ENCODE data around the gene PTTG1IP.

The PTTG1IP gene

GRCh38 chr21:44898851-44899767 is 25.6 kb upstream of the PTTG1IP start:
- H3K36me3 ChIP-seq (ENCODE audit: control insufficient read depth in 4 of 4, insufficient read depth in 4 of 4, low read length in 3 of 4), result peaks cover 14 to 84% (median 63%) of the 10 kb centered on the region in 4 experiments
- no peak overlapping the region for H3K27ac ChIP-seq (ENCODE audit: insufficient read depth in 1 of 2, low read depth in 1 of 2, low read length in 2 of 2, poor library complexity in 1 of 2, severe bottlenecking in 2 of 2)
- no peaks in the 10 kb centered on the region for H3K27me3 ChIP-seq (replicated peaks in 2 of 5; ENCODE audit: control insufficient read depth in 4 of 5, insufficient read depth in 5 of 5, low read length in 4 of 5)
- DNase-seq, result no peak
- WGBS (ENCODE audit: insufficient coverage), result 96% methylated on average over 45 of the region's 49 CpGs
- no peaks in the 10 kb centered on the region for H3K9me3 ChIP-seq (ENCODE audit: control extremely low read depth in 1 of 5, control insufficient read depth in 4 of 5, insufficient read depth in 2 of 5, low read depth in 1 of 5, low read length in 4 of 5)
- ChIA-PET CTCF (interaction anchor here (2.0 to 4.8 kb wide), 3 partner anchors 8 to 33 kb away, joined by 7 to 24 read pairs (median 8); no protein-coding TSS in a partner anchor), POLR2A (no interaction called here)
- no peak overlapping the region for H3K4me3 ChIP-seq (ENCODE audit: control insufficient read depth in 1 of 7, extremely low read depth in 1 of 7, insufficient read depth in 4 of 7, low read depth in 2 of 7, low read length in 6 of 7)
- no peaks in the 10 kb centered on the region for H3K4me1 ChIP-seq (ENCODE audit: control extremely low read depth in 1 of 4, control insufficient read depth in 4 of 4, insufficient read depth in 4 of 4, low read length in 3 of 4)

GRCh38 chr21:44898011-44898488 is 24.6 kb upstream of the PTTG1IP start:
- H3K9me3 ChIP-seq (ENCODE audit: control extremely low read depth in 1 of 5, control insufficient read depth in 4 of 5, insufficient read depth in 2 of 5, low read depth in 1 of 5, low read length in 4 of 5), result no peaks in the 10 kb centered on the region
- peaks cover 14 to 79% (median 56%) of the 10 kb centered on the region in 4 experiments for H3K36me3 ChIP-seq (ENCODE audit: control insufficient read depth in 4 of 4, insufficient read depth in 4 of 4, low read length in 3 of 4)
- DNase-seq, result no peak
- CTCF ChIA-PET, result interaction anchor here (0.7 to 6.7 kb wide), 8 partner anchors 8 to 37 kb away, joined by 3 to 50 read pairs (median 6); no protein-coding TSS in a partner anchor
- H3K27ac ChIP-seq (ENCODE audit: insufficient read depth in 1 of 2, low read depth in 1 of 2, low read length in 2 of 2, poor library complexity in 1 of 2, severe bottlenecking in 2 of 2), result no peak overlapping the region
- no peak overlapping the region for H3K4me3 ChIP-seq (ENCODE audit: control insufficient read depth in 1 of 7, extremely low read depth in 1 of 7, insufficient read depth in 4 of 7, low read depth in 2 of 7, low read length in 6 of 7)
- 97% methylated on average over 13 of the region's 13 CpGs for WGBS (ENCODE audit: insufficient coverage)
- peaks cover 0 to under 1% (median 0%) of the 10 kb centered on the region in 4 experiments for H3K4me1 ChIP-seq (ENCODE audit: control extremely low read depth in 1 of 4, control insufficient read depth in 4 of 4, insufficient read depth in 4 of 4, low read length in 3 of 4)
- POLR2A ChIA-PET, result no interaction called here
- H3K27me3 ChIP-seq (replicated peaks in 2 of 5; ENCODE audit: control insufficient read depth in 4 of 5, insufficient read depth in 5 of 5, low read length in 4 of 5), result no peaks in the 10 kb centered on the region

- no peak for DNase-seq
- 87% methylated on average over 13 of the region's 21 CpGs for WGBS (ENCODE audit: insufficient coverage)
- Histone ChIP-seq H3K27ac (ENCODE audit: insufficient read depth in 1 of 2, low read depth in 1 of 2, low read length in 2 of 2, poor library complexity in 1 of 2, severe bottlenecking in 2 of 2) (no peak overlapping the region), H3K27me3 (replicated peaks in 2 of 5; ENCODE audit: control insufficient read depth in 4 of 5, insufficient read depth in 5 of 5, low read length in 4 of 5) (no peaks in the 10 kb centered on the region), H3K4me1 (ENCODE audit: control extremely low read depth in 1 of 4, control insufficient read depth in 4 of 4, insufficient read depth in 4 of 4, low read length in 3 of 4) (peaks cover 0 to 4% (median 0%) of the 10 kb centered on the region in 4 experiments), H3K9me3 (ENCODE audit: control extremely low read depth in 1 of 5, control insufficient read depth in 4 of 5, insufficient read depth in 2 of 5, low read depth in 1 of 5, low read length in 4 of 5) (no peaks in the 10 kb centered on the region), H3K36me3 (ENCODE audit: control insufficient read depth in 4 of 4, insufficient read depth in 4 of 4, low read length in 3 of 4) (peaks cover 12 to 75% (median 50%) of the 10 kb centered on the region in 4 experiments), H3K4me3 (ENCODE audit: control insufficient read depth in 1 of 7, extremely low read depth in 1 of 7, insufficient read depth in 4 of 7, low read depth in 2 of 7, low read length in 6 of 7) (no peak overlapping the region)
- ChIA-PET POLR2A (no interaction called here), CTCF (interaction anchor here (0.7 to 6.7 kb wide), 8 partner anchors 8 to 37 kb away, joined by 3 to 50 read pairs (median 6); no protein-coding TSS in a partner anchor)
Observed at GRCh38 chr21:44897326-44898010, 24.0 kb upstream of the PTTG1IP start.

GRCh38 chr21:44896561-44897286 is 23.2 kb upstream of the PTTG1IP start:
- peaks cover 4 to 72% (median 43%) of the 10 kb centered on the region in 4 experiments for H3K36me3 ChIP-seq (ENCODE audit: control insufficient read depth in 4 of 4, insufficient read depth in 4 of 4, low read length in 3 of 4)
- CTCF ChIA-PET, result interaction anchor here (1.2 to 6.7 kb wide), 8 partner anchors 10 to 41 kb away, joined by 3 to 50 read pairs (median 8); no protein-coding TSS in a partner anchor
- POLR2A ChIA-PET, result no interaction called here
- DNase-seq, result no peak
- H3K27ac ChIP-seq (ENCODE audit: insufficient read depth in 1 of 2, low read depth in 1 of 2, low read length in 2 of 2, poor library complexity in 1 of 2, severe bottlenecking in 2 of 2), result no peak overlapping the region
- H3K4me3 ChIP-seq (ENCODE audit: control insufficient read depth in 1 of 7, extremely low read depth in 1 of 7, insufficient read depth in 4 of 7, low read depth in 2 of 7, low read length in 6 of 7), result no peak overlapping the region
- H3K27me3 ChIP-seq (replicated peaks in 2 of 5; ENCODE audit: control insufficient read depth in 4 of 5, insufficient read depth in 5 of 5, low read length in 4 of 5), result no peaks in the 10 kb centered on the region
- no peaks in the 10 kb centered on the region for H3K9me3 ChIP-seq (ENCODE audit: control extremely low read depth in 1 of 5, control insufficient read depth in 4 of 5, insufficient read depth in 2 of 5, low read depth in 1 of 5, low read length in 4 of 5)
- 98% methylated on average over 15 of the region's 25 CpGs for WGBS (ENCODE audit: insufficient coverage)
- H3K4me1 ChIP-seq (ENCODE audit: control extremely low read depth in 1 of 4, control insufficient read depth in 4 of 4, insufficient read depth in 4 of 4, low read length in 3 of 4), result peaks cover 0 to 4% (median 0%) of the 10 kb centered on the region in 4 experiments

- no peak for DNase-seq
- Histone ChIP-seq H3K4me3 (ENCODE audit: control insufficient read depth in 1 of 7, extremely low read depth in 1 of 7, insufficient read depth in 4 of 7, low read depth in 2 of 7, low read length in 6 of 7) (no peak overlapping the region), H3K27me3 (replicated peaks in 2 of 5; ENCODE audit: control insufficient read depth in 4 of 5, insufficient read depth in 5 of 5, low read length in 4 of 5) (no peaks in the 10 kb centered on the region), H3K4me1 (ENCODE audit: control extremely low read depth in 1 of 4, control insufficient read depth in 4 of 4, insufficient read depth in 4 of 4, low read length in 3 of 4) (peaks cover 0 to 4% (median 0%) of the 10 kb centered on the region in 4 experiments), H3K9me3 (ENCODE audit: control extremely low read depth in 1 of 5, control insufficient read depth in 4 of 5, insufficient read depth in 2 of 5, low read depth in 1 of 5, low read length in 4 of 5) (no peaks in the 10 kb centered on the region), H3K36me3 (ENCODE audit: control insufficient read depth in 4 of 4, insufficient read depth in 4 of 4, low read length in 3 of 4) (peaks cover 3 to 69% (median 35%) of the 10 kb centered on the region in 4 experiments), H3K27ac (ENCODE audit: insufficient read depth in 1 of 2, low read depth in 1 of 2, low read length in 2 of 2, poor library complexity in 1 of 2, severe bottlenecking in 2 of 2) (no peak overlapping the region)
- ChIA-PET POLR2A (no interaction called here), CTCF (interaction anchor here (1.2 to 6.7 kb wide), 5 partner anchors 11 to 42 kb away, joined by 3 to 50 read pairs (median 17); no protein-coding TSS in a partner anchor)
- 88% methylated on average over 10 of the region's 11 CpGs for WGBS (ENCODE audit: insufficient coverage)
Observed at GRCh38 chr21:44895859-44896258, 22.4 kb upstream of the PTTG1IP start.

GRCh38 chr21:44894687-44895302 is 21.3 kb upstream of the PTTG1IP start:
- POLR2A ChIA-PET, result no interaction called here
- Histone ChIP-seq H3K4me3 (ENCODE audit: control insufficient read depth in 1 of 7, extremely low read depth in 1 of 7, insufficient read depth in 4 of 7, low read depth in 2 of 7, low read length in 6 of 7) (no peak overlapping the region), H3K4me1 (ENCODE audit: control extremely low read depth in 1 of 4, control insufficient read depth in 4 of 4, insufficient read depth in 4 of 4, low read length in 3 of 4) (peaks cover 0 to 4% (median 0%) of the 10 kb centered on the region in 4 experiments), H3K36me3 (ENCODE audit: control insufficient read depth in 4 of 4, insufficient read depth in 4 of 4, low read length in 3 of 4) (peaks cover 3 to 68% (median 30%) of the 10 kb centered on the region in 4 experiments), H3K27ac (ENCODE audit: insufficient read depth in 1 of 2, low read depth in 1 of 2, low read length in 2 of 2, poor library complexity in 1 of 2, severe bottlenecking in 2 of 2) (no peak overlapping the region), H3K9me3 (ENCODE audit: control extremely low read depth in 1 of 5, control insufficient read depth in 4 of 5, insufficient read depth in 2 of 5, low read depth in 1 of 5, low read length in 4 of 5) (no peaks in the 10 kb centered on the region), H3K27me3 (replicated peaks in 2 of 5; ENCODE audit: control insufficient read depth in 4 of 5, insufficient read depth in 5 of 5, low read length in 4 of 5) (no peaks in the 10 kb centered on the region)
- CTCF ChIA-PET, result interaction anchor here (0.8 to 6.7 kb wide), 13 partner anchors 12 to 243 kb away, joined by 3 to 50 read pairs (median 5); no protein-coding TSS in a partner anchor
- no peak for DNase-seq
- WGBS (ENCODE audit: insufficient coverage), result 81% methylated on average over 14 of the region's 19 CpGs
